Kidney epithelial cell (primary cell): ENCODE measurements around the gene PRR19. TPM values are rescaled to one million over a fixed set of nuclear protein-coding genes. Genes with fewer than 3 reads are reported as not detected.

Source experiments
- DNase-seq: peaks from one replicate; pipeline ENCODE4 v3.0.0-alpha.2; 2010; ENCODE audit warnings: low read depth
- H3K27me3 ChIP-seq: 2 replicates; pipeline ENCODE4 v1.6.0; 2011; ENCODE audit warnings: low read length; ENCODE audit not compliant: control insufficient read depth, insufficient read depth
- H3K36me3 ChIP-seq: 2 replicates; pipeline ENCODE4 v1.5.1; 2011; ENCODE audit warnings: low read length; ENCODE audit not compliant: control insufficient read depth, insufficient read depth
- H3K4me3 ChIP-seq: 2 replicates; pipeline ENCODE4 v1.5.1; 2011; ENCODE audit warnings: low read depth, mild to moderate bottlenecking, control low read depth, low read length
- total RNA-seq: library from RNA; depleted of rRNA; stranded (reverse); fragments of >200 nt; gene quantifications from 2 replicates; pipeline ENCODE4 v1.2.3, GENCODE V29; 2015
- TF ChIP-seq, protein P1 (sequence below): IDR thresholded peaks from 2 replicates; pipeline ENCODE4 v1.5.1; 2011; ENCODE audit warnings: mild to moderate bottlenecking, moderate library complexity, low read length, control low read depth, inconsistent platforms; ENCODE audit not compliant: insufficient read depth, poor library complexity, severe bottlenecking

PRR19 gene
- total RNA-seq, 1 donor from 2014 or later: 0.92 TPM

DNA sequence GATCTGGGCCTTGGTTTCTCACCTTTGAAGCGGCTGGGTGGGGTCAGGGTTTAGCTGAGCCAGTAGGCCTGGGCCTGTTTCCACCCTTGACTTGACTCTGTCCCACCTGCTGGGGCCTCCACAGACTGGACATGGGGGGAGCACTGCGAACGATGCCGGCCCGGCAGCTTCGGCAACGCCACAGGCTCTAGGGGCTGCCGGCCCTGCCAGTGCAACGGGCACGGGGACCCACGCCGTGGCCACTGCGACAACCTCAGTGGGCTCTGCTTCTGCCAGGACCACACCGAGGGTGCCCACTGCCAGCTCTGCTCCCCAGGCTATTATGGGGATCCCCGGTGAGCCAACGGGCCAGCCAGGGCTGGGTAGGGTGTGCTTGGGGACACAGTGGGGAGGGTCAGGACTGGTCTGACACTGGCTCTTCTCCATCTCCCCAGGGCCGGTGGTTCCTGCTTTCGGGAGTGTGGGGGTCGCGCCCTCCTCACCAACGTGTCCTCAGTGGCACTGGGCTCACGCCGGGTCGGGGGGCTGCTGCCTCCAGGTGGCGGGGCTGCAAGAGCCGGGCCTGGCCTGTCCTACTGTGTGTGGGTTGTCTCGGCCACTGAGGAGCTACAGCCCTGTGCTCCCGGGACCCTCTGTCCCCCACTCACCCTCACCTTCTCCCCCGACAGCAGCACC, 51.5 kb downstream of the PRR19 start:
- Histone ChIP-seq H3K27me3 (no peaks in the 10 kb centered on the region), H3K4me3 (no peak overlapping the region), H3K36me3 (no peaks in the 10 kb centered on the region)
- no peak for DNase-seq
- TF ChIP-seq, protein P1, sequence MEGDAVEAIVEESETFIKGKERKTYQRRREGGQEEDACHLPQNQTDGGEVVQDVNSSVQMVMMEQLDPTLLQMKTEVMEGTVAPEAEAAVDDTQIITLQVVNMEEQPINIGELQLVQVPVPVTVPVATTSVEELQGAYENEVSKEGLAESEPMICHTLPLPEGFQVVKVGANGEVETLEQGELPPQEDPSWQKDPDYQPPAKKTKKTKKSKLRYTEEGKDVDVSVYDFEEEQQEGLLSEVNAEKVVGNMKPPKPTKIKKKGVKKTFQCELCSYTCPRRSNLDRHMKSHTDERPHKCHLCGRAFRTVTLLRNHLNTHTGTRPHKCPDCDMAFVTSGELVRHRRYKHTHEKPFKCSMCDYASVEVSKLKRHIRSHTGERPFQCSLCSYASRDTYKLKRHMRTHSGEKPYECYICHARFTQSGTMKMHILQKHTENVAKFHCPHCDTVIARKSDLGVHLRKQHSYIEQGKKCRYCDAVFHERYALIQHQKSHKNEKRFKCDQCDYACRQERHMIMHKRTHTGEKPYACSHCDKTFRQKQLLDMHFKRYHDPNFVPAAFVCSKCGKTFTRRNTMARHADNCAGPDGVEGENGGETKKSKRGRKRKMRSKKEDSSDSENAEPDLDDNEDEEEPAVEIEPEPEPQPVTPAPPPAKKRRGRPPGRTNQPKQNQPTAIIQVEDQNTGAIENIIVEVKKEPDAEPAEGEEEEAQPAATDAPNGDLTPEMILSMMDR: no peak

DNA sequence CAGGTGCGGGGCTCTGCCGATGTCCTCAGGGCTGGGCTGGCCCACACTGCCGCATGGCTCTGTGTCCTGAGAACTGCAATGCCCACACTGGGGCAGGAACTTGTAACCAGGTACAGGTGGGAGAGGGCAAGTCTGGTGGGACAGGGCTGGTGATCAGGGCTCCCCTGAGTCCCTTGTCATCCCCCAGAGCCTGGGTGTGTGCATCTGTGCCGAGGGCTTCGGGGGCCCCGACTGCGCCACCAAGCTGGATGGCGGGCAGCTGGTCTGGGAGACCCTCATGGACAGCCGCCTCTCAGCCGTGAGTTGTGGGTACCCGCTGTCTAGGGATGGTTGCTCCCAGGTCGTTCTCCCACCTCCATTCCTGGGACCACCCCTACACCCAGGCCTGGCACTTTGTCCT, 54.0 kb downstream of the PRR19 start:
- DNase-seq: no peak
- Histone ChIP-seq H3K27me3 (no peaks in the 10 kb centered on the region), H3K4me3 (no peak overlapping the region), H3K36me3 (no peaks in the 10 kb centered on the region)
- TF ChIP-seq, protein P1: no peak

DNA sequence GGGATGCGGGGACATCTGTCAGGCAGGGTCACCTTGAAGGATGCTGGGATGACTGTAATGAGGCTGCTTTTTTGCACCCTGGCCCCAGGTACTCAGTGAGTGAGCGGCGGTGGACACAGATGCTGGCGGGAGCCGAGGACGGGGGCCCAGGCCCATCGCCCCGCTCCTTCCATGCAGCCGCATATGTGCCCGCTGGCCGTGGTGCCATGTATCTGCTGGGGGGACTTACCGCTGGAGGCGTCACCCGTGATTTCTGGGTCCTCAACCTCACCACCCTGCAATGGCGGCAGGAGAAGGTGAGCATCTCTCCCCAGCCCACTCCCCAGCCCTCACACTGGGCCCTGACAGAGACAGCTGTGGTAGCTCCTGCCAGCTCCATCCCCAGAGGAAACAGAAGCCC, 54.8 kb downstream of the PRR19 start:
- no peaks in the 10 kb centered on the region for H3K27me3 ChIP-seq
- no peak overlapping the region for H3K4me3 ChIP-seq
- no peaks in the 10 kb centered on the region for H3K36me3 ChIP-seq
- TF ChIP-seq, protein P1: no peak
- no peak for DNase-seq

DNA sequence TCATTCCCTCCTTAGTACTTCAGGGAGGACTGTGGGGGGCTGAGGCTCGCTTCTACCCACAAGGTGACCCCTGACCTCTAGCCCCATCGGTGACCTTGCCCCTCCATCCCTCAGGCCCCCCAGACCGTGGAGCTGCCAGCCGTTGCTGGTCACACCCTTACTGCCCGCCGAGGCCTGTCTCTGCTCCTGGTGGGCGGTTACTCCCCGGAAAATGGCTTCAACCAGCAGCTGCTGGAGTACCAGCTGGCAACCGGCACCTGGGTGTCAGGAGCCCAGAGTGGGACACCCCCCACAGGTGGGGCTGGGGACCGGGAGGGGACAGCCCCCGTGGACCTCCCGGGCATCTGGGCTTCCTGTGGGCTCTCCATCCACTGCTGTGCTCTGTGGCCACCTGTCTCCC, 55.4 kb downstream of the PRR19 start:
- Histone ChIP-seq H3K27me3 (no peaks in the 10 kb centered on the region), H3K4me3 (no peak overlapping the region), H3K36me3 (no peaks in the 10 kb centered on the region)
- no peak for DNase-seq
- TF ChIP-seq, protein P1: no peak

Other genes with a start within 250 kb of the PRR19 start
- 14.2 and 20.2 TPM in 2 replicates for gene GRIK5, start 231.9 kb upstream of the PRR19 start, total RNA-seq
- 17.3 and 27.0 TPM in 2 replicates for gene ZNF574, start 226.0 kb upstream of the PRR19 start, total RNA-seq
- 1.4 and 2.3 TPM in 2 replicates for gene POU2F2, start 169.7 kb upstream of the PRR19 start, total RNA-seq
- gene DEDD2, start 84.5 kb upstream of the PRR19 start, total RNA-seq: 42.9 and 47.3 TPM in 2 replicates
- 6.1 and 7.3 TPM in 2 replicates for gene ZNF526, start 81.8 kb upstream of the PRR19 start, total RNA-seq
- gene GSK3A, start 59.5 kb upstream of the PRR19 start, total RNA-seq: 27.3 and 36.1 TPM in 2 replicates
- gene ERF, start 47.0 kb upstream of the PRR19 start, total RNA-seq: 31.6 and 48.8 TPM in 2 replicates
- gene CIC, start 32.9 kb upstream of the PRR19 start, total RNA-seq: 39.4 and 41.7 TPM in 2 replicates
- 106 and 113 TPM in 2 replicates for gene PAFAH1B3, start 492 bp downstream of the PRR19 start, total RNA-seq
- 0.54 and 4.9 TPM in 2 replicates for gene TMEM145, start 11.2 kb downstream of the PRR19 start, total RNA-seq
- 45.0 and 49.2 TPM in 2 replicates for gene MEGF8, start 23.5 kb downstream of the PRR19 start, total RNA-seq
- gene CNFN, start 88.2 kb downstream of the PRR19 start, total RNA-seq: not detected in 2 replicates
- 3.7 and 7.5 TPM in 2 replicates for gene LIPE, start 125.3 kb downstream of the PRR19 start, total RNA-seq
- not detected in 2 replicates for gene CXCL17, start 140.8 kb downstream of the PRR19 start, total RNA-seq
- 2.1 and 3.6 TPM in 2 replicates for gene CEACAM1, start 226.3 kb downstream of the PRR19 start, total RNA-seq